HepG2 (cell line): ENCODE results near the gene LMAN2.

Source experiments
- EP300 ChIP-seq, 3 experiments: sonication (generic) in 1 of 3; formaldehyde crosslinking in 1 of 3; IDR thresholded peaks; 2 replicates each; pipeline versions ENCODE4 v1.5.1 to v1.6.1; 2011 to 2020; ENCODE audit warnings: low read depth in 2 of 3, low read length in 2 of 3, borderline replicate concordance in 1 of 3, improper control_type of control experiment in 1 of 3, mild to moderate bottlenecking in 1 of 3, missing genetic modification reagents in 1 of 3, moderate library complexity in 1 of 3
- FOXK1 ChIP-seq: sonication (generic); formaldehyde crosslinking; IDR thresholded peaks from 2 replicates; pipeline ENCODE4 v1.4.0; 2020; ENCODE audit warnings: low read depth, missing genetic modification reagents, borderline replicate concordance
- NFKB2 ChIP-seq: sonication (generic); formaldehyde crosslinking; IDR thresholded peaks from 2 replicates; pipeline ENCODE4 v1.4.0; 2020; ENCODE audit warnings: missing genetic modification reagents, borderline replicate concordance
- POLR2A ChIP-seq, 2 experiments: IDR thresholded peaks; 2 replicates each; pipeline ENCODE4 v1.6.1; 2011; ENCODE audit warnings: low read depth in 2 of 2, low read length in 2 of 2, mild to moderate bottlenecking in 1 of 2, moderate library complexity in 1 of 2; ENCODE audit not compliant: insufficient read depth in 1 of 2
- ZNF263 ChIP-seq: sonication (generic); formaldehyde crosslinking; IDR thresholded peaks from 2 replicates; pipeline ENCODE4 v1.4.0; 2020; ENCODE audit warnings: missing genetic modification reagents
- ZNF558 ChIP-seq: sonication (generic); formaldehyde crosslinking; IDR thresholded peaks from 2 replicates; pipeline ENCODE4 v1.9.0; 2022; ENCODE audit warnings: mild to moderate bottlenecking, missing genetic modification reagents, borderline replicate concordance
- ZNF747 ChIP-seq: sonication (generic); formaldehyde crosslinking; IDR thresholded peaks from 2 replicates; pipeline ENCODE4 v1.8.1; 2023; ENCODE audit warnings: missing genetic modification reagents, mild to moderate bottlenecking, borderline replicate concordance
- TF ChIP-seq, protein P1 (sequence below): sonication (generic); formaldehyde crosslinking; IDR thresholded peaks from 2 replicates; pipeline ENCODE4 v1.4.0; 2020; ENCODE audit warnings: missing genetic modification reagents
- TF ChIP-seq, protein P2 (sequence below): sonication (generic); formaldehyde crosslinking; IDR thresholded peaks from 2 replicates; pipeline ENCODE4 v1.8.1; 2023; ENCODE audit warnings: missing genetic modification reagents, inconsistent platforms, borderline replicate concordance
- TF ChIP-seq, protein P3 (sequence below): sonication (generic); formaldehyde crosslinking; IDR thresholded peaks from 2 replicates; pipeline ENCODE4 v1.5.0; 2020; ENCODE audit warnings: missing genetic modification reagents, mild to moderate bottlenecking, borderline replicate concordance
- TF ChIP-seq, protein P4 (sequence below): sonication (generic); formaldehyde crosslinking; IDR thresholded peaks from 2 replicates; pipeline ENCODE4 v1.8.1; 2023; ENCODE audit warnings: mild to moderate bottlenecking, missing genetic modification reagents

DNA sequence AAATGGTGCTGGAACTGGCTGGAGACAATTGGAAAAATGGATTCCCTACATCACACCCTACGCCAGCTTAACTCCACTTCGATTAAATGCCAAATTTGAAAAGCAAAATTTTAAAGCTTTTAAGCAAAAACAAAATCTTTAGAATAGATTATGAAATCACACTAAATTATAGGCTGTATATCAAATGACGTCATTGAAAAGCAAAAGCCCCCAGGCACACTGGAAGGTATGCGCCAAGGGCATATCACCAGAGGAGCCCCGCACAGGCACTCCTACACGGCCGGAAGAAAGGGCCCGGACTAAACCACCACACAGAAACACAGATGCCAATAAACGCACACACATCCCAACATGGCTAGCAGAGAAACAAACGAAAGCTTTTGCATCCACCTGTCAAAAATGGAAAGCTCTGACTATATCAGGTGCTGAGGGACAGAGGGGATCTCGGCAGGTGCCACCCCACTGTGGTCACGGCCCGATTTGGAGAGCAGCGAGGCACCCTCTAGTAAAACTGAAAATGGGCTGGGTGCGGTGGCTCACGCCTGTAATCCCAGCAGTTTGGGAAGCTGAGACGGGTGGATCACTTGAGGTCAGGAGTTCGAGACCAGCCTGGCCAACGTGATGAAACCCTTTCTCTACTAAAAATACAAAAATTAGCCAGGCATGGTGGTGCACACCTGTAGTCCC, 22.8 kb downstream of the LMAN2 start:
- no peak for TF ChIP-seq POLR2A (IDR thresholded peaks at IDR 0.05; ENCODE audit: insufficient read depth in 1 of 2, low read depth in 2 of 2, low read length in 2 of 2)
- no peak for TF ChIP-seq EP300 (IDR thresholded peaks at IDR 0.05; ENCODE audit: low read depth in 2 of 2, low read length in 2 of 2)
- no peak for TF ChIP-seq EP300 (CRISPR knock-in tag; IDR thresholded peaks at IDR 0.05; ENCODE audit: borderline replicate concordance)
- no peak for TF ChIP-seq FOXK1 (CRISPR knock-in tag)
- no peak for TF ChIP-seq ZNF558
- TF ChIP-seq ZNF263 (CRISPR knock-in tag): no peak
- no peak for TF ChIP-seq NFKB2 (CRISPR knock-in tag)
- TF ChIP-seq, protein P1, sequence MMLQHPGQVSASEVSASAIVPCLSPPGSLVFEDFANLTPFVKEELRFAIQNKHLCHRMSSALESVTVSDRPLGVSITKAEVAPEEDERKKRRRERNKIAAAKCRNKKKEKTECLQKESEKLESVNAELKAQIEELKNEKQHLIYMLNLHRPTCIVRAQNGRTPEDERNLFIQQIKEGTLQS (CRISPR knock-in tag): no peak
- TF ChIP-seq, protein P2, sequence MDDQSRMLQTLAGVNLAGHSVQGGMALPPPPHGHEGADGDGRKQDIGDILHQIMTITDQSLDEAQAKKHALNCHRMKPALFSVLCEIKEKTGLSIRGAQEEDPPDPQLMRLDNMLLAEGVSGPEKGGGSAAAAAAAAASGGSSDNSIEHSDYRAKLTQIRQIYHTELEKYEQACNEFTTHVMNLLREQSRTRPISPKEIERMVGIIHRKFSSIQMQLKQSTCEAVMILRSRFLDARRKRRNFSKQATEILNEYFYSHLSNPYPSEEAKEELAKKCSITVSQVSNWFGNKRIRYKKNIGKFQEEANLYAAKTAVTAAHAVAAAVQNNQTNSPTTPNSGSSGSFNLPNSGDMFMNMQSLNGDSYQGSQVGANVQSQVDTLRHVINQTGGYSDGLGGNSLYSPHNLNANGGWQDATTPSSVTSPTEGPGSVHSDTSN (CRISPR knock-in tag): no peak
- TF ChIP-seq, protein P3, sequence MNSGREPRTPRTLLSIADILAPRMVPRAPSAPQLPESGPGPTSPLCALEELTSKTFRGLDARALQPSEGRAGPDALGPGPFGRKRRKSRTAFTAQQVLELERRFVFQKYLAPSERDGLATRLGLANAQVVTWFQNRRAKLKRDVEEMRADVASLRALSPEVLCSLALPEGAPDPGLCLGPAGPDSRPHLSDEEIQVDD: no peak
- TF ChIP-seq, protein P4, sequence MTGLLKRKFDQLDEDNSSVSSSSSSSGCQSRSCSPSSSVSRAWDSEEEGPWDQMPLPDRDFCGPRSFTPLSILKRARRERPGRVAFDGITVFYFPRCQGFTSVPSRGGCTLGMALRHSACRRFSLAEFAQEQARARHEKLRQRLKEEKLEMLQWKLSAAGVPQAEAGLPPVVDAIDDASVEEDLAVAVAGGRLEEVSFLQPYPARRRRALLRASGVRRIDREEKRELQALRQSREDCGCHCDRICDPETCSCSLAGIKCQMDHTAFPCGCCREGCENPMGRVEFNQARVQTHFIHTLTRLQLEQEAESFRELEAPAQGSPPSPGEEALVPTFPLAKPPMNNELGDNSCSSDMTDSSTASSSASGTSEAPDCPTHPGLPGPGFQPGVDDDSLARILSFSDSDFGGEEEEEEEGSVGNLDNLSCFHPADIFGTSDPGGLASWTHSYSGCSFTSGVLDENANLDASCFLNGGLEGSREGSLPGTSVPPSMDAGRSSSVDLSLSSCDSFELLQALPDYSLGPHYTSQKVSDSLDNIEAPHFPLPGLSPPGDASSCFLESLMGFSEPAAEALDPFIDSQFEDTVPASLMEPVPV: no peak
- TF ChIP-seq ZNF747 (CRISPR knock-in tag): no peak
